GM03348 (cell line): ENCODE data around the gene SPOCK1.

Experiments used
- DNase-seq: peaks from one replicate; pipeline ENCODE4 v3.0.0; 2012; ENCODE audit warnings: low spot score

Gene SPOCK1

DNA sequence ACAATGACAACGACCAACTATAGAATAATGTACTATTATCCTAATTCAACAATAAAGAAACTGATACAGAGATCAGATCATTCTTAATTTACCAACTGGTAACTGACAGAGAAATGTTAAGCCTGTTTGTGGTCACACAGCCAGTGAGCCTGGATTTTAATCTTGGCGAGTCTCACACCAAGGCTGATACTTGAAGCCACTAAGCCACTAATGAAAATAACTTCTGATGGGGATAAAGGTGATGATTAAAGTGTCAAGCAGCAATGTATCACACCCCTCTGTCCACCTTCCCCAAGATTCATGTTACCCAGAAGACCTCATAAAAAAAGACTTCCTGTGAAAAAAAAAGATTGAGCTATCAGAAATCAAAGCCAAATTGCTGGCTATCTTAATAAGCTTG lies 350.5 kb downstream of the SPOCK1 start:
- no peak for DNase-seq

GRCh38 chr5:137148159-137148558 lies 351.0 kb downstream of the SPOCK1 start:
- no peak for DNase-seq

DNA sequence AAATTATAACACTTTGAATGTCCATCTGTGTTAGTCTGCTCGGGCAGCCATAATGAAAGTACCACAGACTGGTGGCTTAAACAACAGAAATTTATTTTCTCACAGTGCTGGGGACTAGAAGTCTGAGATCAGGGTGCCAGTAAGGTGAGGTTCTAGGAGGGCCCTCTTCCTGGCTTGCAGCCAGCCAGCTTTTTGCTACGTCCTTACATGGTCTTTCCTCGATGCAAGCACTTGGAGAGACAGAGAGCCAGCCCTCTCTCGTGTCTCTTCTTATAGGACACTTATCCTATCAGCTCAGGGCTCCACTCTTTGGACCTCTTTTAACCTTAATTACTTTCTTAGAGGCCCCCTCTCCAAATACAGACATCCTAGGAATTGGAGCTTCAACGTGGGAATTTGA lies 351.8 kb downstream of the SPOCK1 start:
- DNase-seq = no peak

- peak; percentile 85 for DNase-seq
These were observed 352.7 kb downstream of the SPOCK1 start for GRCh38 chr5:137146402-137146890.

- peak; percentile 11 for DNase-seq
These were observed 353.4 kb downstream of the SPOCK1 start for GRCh38 chr5:137145721-137146120.

DNA sequence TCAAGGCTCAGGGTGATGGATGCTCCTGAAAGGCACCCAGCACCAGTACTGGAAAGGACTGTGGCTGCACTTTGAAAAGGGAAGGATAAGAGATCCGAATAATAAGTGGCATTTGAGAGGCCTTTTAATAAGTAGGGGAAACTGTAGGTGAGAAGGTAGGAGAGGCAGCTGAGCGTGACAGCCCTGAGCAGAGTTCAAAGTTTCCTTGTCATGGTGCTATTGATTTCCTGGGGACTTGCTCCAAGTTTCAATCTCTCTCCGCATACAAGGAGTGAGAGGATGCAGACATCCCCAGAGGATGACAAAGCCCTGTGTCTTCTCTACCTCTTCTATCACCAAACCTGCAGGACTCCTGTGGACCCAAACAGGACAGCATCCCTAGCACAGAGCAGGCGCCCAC lies 354.5 kb downstream of the SPOCK1 start:
- no peak for DNase-seq

DNA sequence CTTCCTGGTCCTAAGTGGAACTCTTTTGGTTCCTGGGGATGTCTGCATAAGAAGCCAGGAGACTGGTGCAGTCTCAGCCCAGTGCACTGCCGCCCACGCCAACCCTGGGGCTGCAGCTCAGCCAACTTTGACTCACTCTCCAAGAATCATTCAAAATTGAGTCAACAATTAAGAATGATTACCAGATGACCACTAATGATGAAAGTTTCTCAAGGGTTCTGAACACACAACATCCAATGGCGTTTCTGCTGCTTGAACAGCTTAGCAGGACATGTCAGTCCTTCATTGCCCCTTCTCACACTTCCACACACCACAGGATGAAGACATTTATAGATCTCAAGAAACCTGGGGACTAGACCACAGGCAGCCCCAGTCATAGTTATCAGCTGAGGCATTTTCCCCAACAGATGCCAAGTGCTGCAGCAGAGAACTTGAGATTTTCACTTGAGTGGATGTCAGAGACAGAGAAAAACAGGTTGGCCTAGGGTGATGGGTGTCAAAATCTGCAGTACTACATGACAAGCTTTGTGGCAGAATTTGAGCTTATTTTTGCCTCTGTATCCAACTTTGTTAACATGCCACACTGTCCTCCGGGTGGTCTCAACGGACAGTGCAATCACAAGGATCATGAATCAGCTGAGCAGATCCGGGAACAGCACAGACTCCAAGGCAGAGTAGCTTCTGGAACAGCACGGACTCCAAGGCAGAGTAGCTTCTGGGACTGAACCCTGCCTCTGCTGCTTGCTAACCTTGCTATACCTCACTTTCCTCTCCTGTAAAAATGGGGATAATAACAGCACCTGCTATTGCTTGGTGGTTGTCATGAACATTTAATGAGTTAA lies 356.1 kb downstream of the SPOCK1 start:
- peak; percentile 89 for DNase-seq

GRCh38 chr5:137142346-137142745 lies 356.8 kb downstream of the SPOCK1 start:
- DNase-seq = no peak

- DNase-seq = peak; percentile 21
These were observed 357.3 kb downstream of the SPOCK1 start for GRCh38 chr5:137141779-137142178.

DNA sequence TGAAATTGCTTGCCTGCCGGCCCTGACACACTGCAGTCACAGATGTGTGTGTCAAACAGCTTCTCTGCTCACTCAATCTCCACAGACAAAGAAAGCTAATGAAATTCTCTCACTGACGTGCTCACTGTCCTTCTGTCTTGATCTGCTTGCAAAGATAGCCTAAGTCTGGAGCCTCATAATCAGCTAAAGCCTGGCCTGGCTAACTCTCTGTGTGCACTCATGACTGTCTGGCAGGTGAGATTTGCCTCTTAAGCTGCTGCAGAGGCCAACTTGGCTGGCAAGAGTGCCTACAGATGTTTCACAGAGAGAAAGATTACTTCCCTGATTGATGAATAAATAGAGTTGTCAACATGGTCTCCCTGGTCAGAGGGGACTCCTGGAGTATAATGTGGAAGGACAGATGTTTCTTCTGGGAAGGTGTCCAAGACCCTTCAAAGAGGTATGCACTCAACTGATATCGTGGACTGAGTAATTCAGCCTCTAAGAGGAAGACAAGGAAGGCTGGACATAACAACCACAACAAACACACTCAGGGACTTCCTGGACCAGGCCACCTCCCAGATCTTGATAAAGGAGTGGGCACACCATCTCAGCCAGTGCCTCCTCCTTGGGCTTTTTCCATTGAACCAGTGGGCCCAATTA lies 362.0 kb downstream of the SPOCK1 start:
- DNase-seq = no peak

DNA sequence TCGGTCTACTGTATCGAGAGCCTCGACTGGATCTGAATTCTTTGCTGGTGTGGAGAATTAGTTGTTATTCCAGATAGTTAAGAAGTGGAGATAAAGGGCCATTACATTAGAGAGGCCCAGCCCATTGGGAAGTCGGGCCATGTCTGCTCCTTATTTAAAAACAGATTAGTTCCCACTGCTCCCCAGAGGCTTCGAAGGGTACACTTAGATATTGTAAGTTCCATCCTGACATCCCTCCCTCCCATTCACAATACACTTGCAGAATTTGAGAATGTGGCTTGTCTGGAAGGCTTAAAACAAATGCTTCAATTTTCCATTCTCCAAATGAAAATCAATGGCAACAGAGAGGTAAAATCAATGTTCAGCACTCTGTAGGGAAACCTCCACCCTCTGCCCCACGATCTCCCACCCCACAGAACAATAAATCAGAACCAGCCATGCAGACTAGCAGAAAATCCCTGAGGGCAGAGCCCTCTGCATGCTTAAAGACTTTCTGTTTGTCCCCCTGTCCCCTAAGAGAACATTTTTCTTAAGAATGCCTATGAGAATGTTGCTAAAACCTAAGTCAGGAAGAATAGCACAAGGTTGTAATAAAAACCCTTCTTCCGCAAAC lies 364.1 kb downstream of the SPOCK1 start:
- DNase-seq = no peak

DNA sequence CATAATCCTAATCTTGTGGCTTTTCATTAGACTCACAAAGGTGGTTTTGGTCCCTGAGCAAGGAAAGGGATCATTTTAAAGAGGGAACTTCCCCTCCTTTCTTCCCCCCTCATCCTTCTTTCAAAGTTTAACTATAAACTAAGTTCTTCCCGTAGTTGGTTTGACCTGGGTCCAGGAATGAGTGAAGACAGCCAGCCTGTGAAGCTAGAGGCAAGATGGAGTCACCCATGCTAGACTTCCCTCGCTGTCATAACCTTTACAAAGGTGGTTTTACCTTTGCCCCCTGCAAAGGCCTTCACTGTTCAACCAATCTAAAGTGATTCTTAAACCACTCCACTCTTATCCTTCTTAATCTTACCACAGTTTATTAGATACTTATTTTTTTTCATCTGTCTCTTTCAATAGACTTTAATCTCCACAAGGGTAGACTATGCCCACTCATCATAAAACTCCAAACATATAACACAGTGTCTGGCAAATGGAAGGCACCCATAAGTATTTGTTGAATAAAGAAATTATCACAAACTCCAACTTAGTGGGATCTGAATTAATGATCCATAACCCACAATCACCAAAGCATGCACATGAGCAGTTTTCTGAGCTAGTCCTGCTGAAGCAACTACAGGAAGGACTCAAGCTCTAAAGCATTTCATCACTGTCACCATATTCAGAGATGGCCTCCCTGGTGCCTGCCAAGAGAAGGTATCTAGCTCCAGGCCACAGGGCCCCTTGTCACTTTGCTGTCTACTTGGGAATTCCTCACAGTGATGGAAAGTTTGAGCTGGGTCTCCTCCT lies 369.0 kb downstream of the SPOCK1 start:
- no peak for DNase-seq

- DNase-seq = no peak
These were observed 371.1 kb downstream of the SPOCK1 start for GRCh38 chr5:137128012-137128411.

- no peak for DNase-seq
These were observed 372.3 kb downstream of the SPOCK1 start for GRCh38 chr5:137126829-137127228.

- no peak for DNase-seq
These were observed 376.6 kb downstream of the SPOCK1 start for GRCh38 chr5:137122558-137122957.

GRCh38 chr5:137122075-137122474 lies 377.1 kb downstream of the SPOCK1 start:
- no peak for DNase-seq

DNA sequence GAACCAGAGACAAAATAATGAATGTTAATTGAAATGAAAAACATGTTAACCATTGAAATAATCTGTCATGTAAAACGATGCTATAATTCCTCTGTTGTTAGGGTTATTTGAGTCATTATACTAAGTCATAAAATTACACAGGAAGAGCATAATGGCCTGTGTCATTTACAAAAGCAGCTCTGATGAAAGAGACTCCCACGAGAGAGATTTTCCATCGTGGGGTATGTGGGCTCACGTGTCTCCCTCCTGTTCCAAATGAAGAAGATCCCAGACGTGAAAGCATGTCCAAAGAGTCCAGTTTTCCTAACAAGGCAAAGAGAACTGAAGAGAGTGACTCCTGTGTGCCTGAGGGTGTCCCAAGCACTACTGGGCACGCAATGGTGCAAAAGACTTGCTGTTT lies 379.8 kb downstream of the SPOCK1 start:
- no peak for DNase-seq

DNA sequence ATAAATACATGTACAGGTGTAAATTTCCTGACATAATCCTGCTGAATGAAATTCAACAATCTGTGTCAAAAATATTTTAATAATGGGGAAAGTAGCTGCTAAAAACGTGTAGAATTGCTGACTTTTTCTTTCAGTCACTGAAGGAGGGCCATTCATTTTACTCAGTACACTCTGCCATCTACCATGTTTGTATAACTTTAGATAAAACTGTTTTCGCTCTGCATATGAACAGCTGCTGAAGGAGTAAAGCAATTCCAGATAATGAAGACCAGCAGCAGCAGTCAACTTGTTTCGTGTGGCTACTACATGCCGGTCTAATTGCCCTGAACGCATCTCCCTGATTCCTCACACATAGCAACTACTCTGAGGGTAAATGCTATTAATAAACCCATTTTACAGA lies 380.5 kb downstream of the SPOCK1 start:
- no peak for DNase-seq

DNA sequence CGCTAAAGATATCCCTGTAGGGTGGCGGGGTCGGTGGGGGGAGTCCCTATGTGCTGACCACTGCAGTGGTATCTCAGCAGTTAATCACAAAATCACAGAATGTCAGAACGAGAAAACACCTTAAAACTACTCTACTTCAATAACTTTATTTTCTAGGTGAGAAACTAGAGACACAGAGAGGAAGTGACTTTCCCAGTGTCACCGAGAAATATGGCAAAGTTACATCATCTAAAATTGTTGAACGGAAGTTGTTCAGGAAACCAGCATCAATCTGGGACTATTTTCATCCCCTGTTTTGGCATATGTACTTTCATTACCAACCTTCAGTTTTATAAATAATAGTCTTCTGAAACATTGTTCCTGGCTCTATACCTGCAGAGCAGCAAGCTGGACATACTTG lies 384.0 kb downstream of the SPOCK1 start:
- DNase-seq = no peak

GRCh38 chr5:137114529-137114928 lies 384.6 kb downstream of the SPOCK1 start:
- DNase-seq = peak; percentile 47

GRCh38 chr5:137113939-137114338 lies 385.2 kb downstream of the SPOCK1 start:
- no peak for DNase-seq

DNA sequence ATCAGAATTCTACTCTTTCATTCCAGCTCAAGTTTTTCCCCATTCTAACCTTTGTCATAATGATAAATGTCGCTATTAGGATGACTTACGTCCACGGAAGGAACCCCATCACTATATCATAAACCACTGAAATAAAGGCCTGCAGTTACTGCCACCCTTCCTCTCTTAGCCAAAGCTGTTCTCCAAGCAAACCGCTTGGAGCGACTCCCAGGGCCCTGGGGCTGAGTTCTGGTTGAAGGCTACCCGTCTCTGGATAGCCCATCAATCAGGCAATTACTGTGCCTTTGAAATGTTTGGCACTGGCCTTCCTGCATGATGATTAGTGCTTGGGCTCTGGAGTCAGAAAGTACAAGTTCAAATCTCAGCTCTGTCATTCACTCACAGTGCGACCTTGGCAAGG lies 386.0 kb downstream of the SPOCK1 start:
- DNase-seq = no peak
